C4-2B (cell line): ENCODE results near the gene CTDSPL.
"Not testable (repeated sequence)": the region's sequence is repeated elsewhere in the genome, so short reads cannot be mapped to it uniquely, and the experiment has no call there.

Source experiments
- H3K27ac ChIP-seq: fragments of 450-650 bp; 2 replicates; pipeline ENCODE4 v1.5.1; 2017
- ZFX ChIP-seq: fragments of 450-650 bp; IDR thresholded peaks from 2 replicates; pipeline ENCODE4 v1.6.1; 2017
- TF ChIP-seq, protein P1 (sequence below): fragments of 450-650 bp; conservative IDR thresholded peaks from 2 replicates; pipeline ENCODE4 v1.5.1; 2017; ENCODE audit warnings: mild to moderate bottlenecking

The CTDSPL gene

DNA sequence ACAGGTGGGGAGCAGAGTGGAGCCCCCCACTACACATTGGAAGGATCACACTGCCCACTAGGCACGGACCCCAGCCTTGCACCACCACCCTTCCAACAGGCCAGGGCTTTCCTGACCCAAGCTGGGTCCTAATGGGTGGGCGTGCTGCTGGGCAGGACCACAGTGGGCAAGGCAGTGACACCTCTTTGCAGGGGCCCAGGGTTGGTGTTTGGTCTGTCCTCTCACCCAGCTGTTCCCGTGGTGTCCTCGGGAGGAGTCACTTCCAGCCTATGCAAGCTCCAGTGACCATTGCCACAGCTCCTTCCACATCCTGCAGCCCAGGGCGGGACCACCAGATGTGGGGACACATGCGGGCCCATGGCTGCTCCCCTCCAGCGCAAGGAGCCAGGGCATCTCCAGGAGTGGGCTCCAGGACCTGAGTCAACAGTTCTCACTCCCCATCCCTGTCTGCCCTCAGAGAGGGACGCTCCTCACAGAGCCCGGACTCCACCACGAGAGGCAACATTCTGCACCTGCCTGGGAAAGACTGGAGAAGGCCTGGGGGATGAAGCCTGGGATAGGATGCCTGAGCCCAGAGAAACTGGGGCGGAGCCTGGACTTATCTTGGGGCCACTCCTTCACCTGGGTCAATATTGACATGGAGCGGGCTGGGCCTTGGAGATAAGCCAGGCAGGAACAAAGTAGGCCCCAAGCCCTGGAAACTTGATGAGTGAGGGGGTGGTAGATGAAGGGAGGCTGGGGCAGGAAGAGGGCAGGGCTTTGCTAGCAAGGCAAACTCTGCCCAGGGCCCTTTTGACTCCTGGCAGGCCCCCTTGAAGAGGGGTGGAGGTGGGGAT is 125.0 kb downstream of the CTDSPL start:
- H3K27ac ChIP-seq, result peak overlapping the region; percentile 84
- TF ChIP-seq, protein P1, sequence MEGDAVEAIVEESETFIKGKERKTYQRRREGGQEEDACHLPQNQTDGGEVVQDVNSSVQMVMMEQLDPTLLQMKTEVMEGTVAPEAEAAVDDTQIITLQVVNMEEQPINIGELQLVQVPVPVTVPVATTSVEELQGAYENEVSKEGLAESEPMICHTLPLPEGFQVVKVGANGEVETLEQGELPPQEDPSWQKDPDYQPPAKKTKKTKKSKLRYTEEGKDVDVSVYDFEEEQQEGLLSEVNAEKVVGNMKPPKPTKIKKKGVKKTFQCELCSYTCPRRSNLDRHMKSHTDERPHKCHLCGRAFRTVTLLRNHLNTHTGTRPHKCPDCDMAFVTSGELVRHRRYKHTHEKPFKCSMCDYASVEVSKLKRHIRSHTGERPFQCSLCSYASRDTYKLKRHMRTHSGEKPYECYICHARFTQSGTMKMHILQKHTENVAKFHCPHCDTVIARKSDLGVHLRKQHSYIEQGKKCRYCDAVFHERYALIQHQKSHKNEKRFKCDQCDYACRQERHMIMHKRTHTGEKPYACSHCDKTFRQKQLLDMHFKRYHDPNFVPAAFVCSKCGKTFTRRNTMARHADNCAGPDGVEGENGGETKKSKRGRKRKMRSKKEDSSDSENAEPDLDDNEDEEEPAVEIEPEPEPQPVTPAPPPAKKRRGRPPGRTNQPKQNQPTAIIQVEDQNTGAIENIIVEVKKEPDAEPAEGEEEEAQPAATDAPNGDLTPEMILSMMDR, result no peak; the same call in 1 of the 2 replicates
- no peak for TF ChIP-seq ZFX

DNA sequence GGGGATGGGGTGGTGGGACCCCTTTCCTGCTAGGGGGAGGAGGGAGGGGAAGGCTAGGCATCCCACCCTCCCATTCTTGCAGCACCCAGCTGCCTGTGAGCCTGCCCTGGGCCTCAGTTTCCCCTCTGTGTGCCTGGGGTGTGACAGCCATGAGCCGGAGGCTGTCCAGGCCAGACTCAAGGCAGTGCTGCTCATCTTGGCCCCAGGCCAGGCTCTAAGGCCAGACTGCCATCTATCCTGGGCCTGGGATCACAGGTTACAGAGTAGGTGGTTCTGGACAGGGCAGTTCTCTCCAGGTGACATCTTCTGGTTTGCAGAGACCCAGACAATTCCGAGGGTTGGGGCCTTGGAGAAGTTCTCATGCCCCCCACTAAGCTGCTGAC is 125.6 kb downstream of the CTDSPL start:
- TF ChIP-seq, protein P1, result no peak
- peak overlapping the region; percentile 84 for H3K27ac ChIP-seq

GRCh38 chr3:37987751-37988179 is 126.1 kb downstream of the CTDSPL start:
- TF ChIP-seq, protein P1, result no peak
- TF ChIP-seq ZFX, result no peak
- H3K27ac ChIP-seq, result peak overlapping the region; percentile 84

GRCh38 chr3:37988376-37988775 is 126.7 kb downstream of the CTDSPL start:
- H3K27ac ChIP-seq, result not testable (repeated sequence)

DNA sequence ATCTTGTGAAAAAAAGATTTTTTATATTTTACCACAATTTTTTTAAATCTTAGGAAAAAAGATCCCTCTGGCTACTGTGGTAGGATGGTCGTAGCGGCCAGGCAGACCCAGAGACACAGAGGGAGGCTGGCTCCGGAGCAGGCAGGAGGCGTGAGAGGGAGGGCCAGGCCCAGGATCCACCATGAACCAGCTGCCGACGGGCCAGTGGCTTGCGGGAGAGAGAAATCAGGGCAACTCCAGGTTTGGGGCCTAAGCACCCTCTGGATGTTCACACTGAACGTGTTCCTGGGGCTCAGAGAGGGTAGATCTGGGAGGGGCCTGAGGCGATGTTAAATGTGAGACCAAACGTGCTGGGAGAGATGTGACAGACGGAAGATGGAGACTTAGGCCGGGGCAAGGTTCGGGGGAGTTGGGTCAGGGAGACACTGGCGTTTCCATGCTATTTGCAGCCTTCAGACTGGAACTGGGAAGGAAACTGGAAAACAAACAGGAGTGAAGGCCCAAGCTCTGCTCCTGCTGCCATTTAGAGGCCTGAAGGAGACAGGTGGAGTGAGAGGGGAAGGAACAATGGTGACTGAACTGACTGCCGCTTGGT is 127.3 kb downstream of the CTDSPL start:
- TF ChIP-seq, protein P1, result no peak
- TF ChIP-seq ZFX, result no peak
- H3K27ac ChIP-seq, result no peak overlapping the region

DNA sequence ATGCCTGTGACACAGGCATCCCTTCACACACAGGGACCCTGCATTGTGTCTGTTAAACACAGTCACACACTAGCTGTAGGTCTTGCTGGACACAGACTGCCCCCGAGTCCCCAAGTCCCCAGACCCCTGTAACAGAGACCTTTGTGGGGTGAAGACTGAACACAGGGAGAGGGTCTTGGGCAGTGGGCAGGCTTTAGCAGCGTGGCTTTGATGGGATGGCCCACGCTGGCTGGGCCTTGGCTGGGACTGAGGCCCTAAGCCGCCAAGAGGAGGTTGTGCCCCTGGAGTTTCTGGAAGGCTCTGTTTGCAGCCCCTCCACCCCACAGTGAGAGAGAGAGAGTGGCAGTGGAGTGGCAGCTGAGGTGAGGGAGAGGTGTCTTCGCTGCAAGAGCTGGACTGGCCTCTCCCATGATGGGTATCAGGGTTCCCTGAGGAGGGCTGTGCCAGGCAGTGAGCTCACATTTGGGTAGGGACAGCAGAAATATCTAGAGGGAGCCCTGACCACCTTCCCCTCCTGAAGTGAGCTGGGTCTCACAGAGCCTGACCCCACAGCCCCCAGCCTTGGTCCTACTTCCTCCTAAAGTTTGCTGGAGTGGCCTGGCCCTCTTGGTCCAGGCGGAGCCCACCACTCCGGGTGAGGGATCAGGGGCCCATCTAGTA is 128.3 kb downstream of the CTDSPL start:
- TF ChIP-seq, protein P1, result no peak
- TF ChIP-seq ZFX, result no peak
- no peak overlapping the region for H3K27ac ChIP-seq

GRCh38 chr3:37990527-37990926 is 128.8 kb downstream of the CTDSPL start, which contains the start of gene VILL:
VILL (plus strand) TSS chr3:37990786; CDS start chr3:37993673, 2,887 bp downstream.
- no peak within 1 kb of the TSS for H3K27ac ChIP-seq
- TF ChIP-seq ZFX, result no peak
- TF ChIP-seq, protein P1, result no peak
